Activated CD4-positive, alpha-beta T cell treated with anti-CD3 and anti-CD28 coated beads, Interleukin-2, amount 50 U/mL, for 16 hours (primary cell): ENCODE measurements around the gene CCDC40.

Source experiments
- DNase-seq: peaks from one replicate; pipeline ENCODE4 v3.0.0-alpha.2; 2020

CCDC40 gene

GRCh38 chr17:80104956-80105375 lies 68.5 kb downstream of the CCDC40 start:
- no peak for DNase-seq

GRCh38 chr17:80105762-80106161 lies 69.3 kb downstream of the CCDC40 start:
- no peak for DNase-seq

- DNase-seq: no peak
These were observed 69.7 kb downstream of the CCDC40 start for GRCh38 chr17:80106176-80106575.

- no peak for DNase-seq
These were observed 70.3 kb downstream of the CCDC40 start for GRCh38 chr17:80106751-80107150.

GRCh38 chr17:80107231-80108021 lies 71.0 kb downstream of the CCDC40 start:
- no peak for DNase-seq

GRCh38 chr17:80108036-80108971 lies 71.9 kb downstream of the CCDC40 start:
- no peak for DNase-seq

GRCh38 chr17:80109066-80109660 lies 72.7 kb downstream of the CCDC40 start:
- DNase-seq: no peak

- no peak for DNase-seq
These were observed 73.4 kb downstream of the CCDC40 start for GRCh38 chr17:80109713-80110446.

GRCh38 chr17:80110447-80110812 lies 74.0 kb downstream of the CCDC40 start:
- no peak for DNase-seq

- DNase-seq: no peak
These were observed 74.7 kb downstream of the CCDC40 start for GRCh38 chr17:80110927-80111701.

GRCh38 chr17:80111702-80112470 lies 75.4 kb downstream of the CCDC40 start:
- no peak for DNase-seq

- DNase-seq: no peak
These were observed 76.1 kb downstream of the CCDC40 start for GRCh38 chr17:80112471-80113032.

- DNase-seq: no peak
These were observed 76.6 kb downstream of the CCDC40 start for GRCh38 chr17:80113033-80113484.

GRCh38 chr17:80114758-80115157 lies 78.3 kb downstream of the CCDC40 start:
- no peak for DNase-seq

GRCh38 chr17:80115159-80115558 lies 78.7 kb downstream of the CCDC40 start:
- DNase-seq: no peak

GRCh38 chr17:80116276-80116920 lies 80.0 kb downstream of the CCDC40 start:
- no peak for DNase-seq

- no peak for DNase-seq
These were observed 80.5 kb downstream of the CCDC40 start for GRCh38 chr17:80116921-80117380.

GRCh38 chr17:80117491-80118401 lies 81.3 kb downstream of the CCDC40 start:
- DNase-seq: no peak
